NCI-H146 (cell line): ENCODE data around the gene DCUN1D3.
"Not testable (repeated sequence)": the region's sequence is repeated elsewhere in the genome, so short reads cannot be mapped to it uniquely, and the experiment has no call there.

ENCODE experiments used
- DNase-seq: peaks from one replicate; lab custom pipeline; 2025; lab: John Stamatoyannopoulos, UW

Gene DCUN1D3, protein sequence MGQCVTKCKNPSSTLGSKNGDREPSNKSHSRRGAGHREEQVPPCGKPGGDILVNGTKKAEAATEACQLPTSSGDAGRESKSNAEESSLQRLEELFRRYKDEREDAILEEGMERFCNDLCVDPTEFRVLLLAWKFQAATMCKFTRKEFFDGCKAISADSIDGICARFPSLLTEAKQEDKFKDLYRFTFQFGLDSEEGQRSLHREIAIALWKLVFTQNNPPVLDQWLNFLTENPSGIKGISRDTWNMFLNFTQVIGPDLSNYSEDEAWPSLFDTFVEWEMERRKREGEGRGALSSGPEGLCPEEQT

DNA sequence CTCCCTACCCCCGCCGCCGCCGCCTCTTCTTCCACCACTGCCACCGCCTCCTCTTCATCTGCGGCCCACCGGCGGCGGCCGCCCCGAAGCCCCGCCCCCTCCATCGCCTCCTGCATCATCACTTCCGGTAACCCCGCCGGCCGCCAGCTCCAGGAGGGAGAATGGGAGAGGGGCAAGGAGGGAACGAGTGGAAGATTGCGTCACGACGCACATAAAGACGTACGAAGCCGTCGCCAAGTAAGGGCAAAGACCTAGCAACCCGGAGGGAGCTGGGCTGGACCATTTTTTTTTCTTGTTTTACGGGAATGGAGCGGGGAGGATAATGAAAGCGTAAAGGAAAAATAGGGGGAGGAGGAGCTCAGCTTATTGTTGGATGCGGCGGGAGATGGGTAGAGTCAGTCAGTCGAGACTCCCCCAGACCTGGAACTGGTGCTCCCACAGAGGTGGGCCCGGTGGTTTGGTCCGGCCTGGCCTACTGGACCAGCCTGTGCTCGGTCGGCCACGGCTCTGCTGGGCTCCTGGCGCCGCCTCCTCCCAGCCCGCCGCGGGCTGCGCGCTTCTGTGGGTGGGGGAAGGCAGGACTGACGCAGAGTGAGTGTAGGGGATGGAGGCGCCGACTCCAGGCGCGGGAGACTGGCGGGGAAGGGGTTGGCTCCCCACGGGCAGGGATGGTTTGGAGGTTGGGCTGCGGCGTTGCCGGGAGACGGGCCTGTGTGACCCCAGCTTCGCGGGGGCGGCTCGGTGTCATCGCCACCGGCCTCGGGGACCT is at the start of gene DCUN1D3, which contains the start of gene LYRM1:
TSS of gene DCUN1D3 (minus strand) at position 60 of the 769 bp plus-strand sequence. CDS start 37,820 bp downstream, outside the sequence.
TSS of gene LYRM1 (plus strand) at position 473 of the 769 bp plus-strand sequence. CDS start 14,785 bp downstream, outside the sequence.
- DNase-seq, result peak; percentile 99

DNA sequence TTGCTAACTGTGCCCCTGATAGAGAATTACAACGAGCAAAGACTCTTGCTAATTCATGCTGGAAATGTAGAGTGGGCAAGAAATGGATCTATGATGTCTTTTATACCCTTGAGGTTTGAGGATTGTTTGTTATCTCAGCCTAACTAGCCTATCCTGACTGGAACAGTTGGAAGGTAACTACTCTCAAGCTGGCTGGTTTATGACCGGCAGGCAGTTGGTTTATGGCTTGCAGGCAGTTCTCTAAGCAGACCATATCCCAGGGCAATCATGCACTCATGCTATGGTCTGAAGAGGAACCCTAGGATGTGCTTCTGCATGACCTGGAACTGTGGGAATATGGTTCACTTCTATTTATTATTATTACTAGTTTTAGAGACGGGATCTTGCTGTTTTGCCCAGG is 49.5 kb upstream of the DCUN1D3 start:
- DNase-seq, result no peak

DNA sequence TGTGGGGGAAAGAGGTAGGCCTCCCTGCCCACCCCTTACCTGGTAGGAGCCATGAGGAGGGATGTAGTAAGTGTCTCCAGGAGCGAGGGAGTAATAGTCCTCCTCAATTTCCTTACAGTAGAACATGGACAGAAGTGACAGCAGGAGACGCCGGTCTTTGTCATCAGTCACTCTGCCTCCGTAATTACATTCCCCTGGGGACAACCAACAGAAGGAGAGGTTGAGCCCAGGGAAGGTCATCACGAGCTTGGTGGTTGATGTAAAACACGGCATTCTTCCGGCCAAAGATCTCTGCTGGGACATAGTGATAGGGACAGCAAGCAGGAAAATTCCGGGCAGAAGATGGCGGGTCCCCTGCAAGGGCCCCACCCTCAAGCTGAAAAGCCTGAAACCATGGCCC is 48.3 kb upstream of the DCUN1D3 start:
- DNase-seq, result no peak

GRCh38 chr16:20946015-20946629 is 46.0 kb upstream of the DCUN1D3 start:
- DNase-seq, result no peak

DNA sequence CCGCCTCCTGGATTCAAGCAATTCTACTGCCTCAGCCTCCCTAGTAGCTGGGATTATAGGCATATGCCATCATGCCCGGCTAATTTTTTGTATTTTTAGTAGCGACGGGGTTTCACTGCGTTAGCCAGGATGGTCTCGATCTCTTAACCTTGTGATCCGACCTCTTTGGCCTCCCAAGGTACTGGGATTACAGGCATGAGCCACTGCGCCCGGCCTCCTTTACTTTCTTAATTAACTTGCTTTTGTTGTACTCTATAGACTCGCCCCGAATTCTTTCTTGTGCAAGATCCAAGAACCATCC is 45.4 kb upstream of the DCUN1D3 start:
- not testable (repeated sequence) for DNase-seq

DNA sequence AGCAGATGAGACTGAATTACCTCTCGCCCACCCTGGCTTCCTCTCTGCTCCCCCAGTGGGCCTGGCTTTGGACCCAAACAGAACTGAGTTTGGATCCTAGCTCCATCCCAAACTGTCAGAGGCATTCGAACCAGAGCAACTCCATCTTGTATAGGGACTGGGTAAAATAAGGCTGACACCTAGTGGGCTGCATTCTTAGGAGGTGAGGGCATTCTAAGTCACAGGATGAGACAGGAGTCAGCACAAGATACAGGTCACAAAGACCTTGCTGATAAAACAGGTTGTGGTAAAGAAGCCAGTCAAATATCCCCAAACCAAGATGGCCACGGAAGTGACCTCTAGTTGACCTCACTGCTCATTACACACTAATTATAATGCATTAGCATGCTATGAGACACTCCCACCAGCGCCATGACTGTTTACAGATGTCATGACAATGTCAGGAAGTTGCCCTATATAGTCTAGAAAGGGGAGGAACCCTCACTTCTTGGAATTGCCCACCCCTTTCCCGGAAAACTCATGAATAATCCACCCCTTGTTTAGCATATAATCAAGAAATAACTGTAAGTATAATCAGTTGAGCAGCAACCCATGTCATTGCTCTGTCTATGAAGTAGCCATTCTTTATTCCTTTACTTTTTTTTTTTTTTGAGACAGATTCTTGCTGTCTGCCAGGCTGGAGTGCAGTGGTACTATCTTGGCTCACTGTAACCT is 44.9 kb upstream of the DCUN1D3 start:
- DNase-seq, result no peak

DNA sequence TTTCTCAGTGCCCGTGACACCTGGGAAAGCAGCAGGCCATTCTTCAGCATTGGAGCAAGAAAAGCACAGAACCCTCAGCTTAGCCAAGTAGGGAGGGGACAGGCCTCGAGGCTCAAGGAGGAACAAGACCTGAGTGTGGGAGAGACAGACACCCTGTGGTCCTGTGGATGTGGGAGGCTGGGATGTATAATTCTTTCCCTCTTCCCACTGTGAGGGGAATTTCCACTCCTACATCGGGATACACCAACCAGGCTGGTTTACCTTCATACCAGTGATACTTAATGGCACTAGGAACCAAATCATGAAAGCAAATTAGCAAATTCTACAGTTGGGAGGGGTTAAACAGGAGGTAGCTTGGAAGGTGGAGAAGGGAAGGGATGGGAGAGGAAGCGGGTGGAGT is 42.1 kb upstream of the DCUN1D3 start:
- no peak for DNase-seq

DNA sequence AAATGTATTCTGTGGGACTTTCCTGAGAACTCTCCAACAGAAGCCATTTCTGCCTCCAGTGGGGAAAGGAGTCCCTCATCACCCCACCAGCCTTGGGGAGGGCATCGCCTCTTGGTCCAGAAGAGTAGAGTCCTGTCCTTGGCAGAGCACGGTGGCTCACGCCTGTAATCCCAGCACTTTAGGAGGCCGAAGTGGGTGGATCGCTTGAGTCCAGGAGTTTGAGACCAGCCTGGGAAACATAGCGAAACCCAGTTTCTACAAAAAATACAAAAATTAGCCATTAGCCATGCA is 41.4 kb upstream of the DCUN1D3 start:
- no peak for DNase-seq

DNA sequence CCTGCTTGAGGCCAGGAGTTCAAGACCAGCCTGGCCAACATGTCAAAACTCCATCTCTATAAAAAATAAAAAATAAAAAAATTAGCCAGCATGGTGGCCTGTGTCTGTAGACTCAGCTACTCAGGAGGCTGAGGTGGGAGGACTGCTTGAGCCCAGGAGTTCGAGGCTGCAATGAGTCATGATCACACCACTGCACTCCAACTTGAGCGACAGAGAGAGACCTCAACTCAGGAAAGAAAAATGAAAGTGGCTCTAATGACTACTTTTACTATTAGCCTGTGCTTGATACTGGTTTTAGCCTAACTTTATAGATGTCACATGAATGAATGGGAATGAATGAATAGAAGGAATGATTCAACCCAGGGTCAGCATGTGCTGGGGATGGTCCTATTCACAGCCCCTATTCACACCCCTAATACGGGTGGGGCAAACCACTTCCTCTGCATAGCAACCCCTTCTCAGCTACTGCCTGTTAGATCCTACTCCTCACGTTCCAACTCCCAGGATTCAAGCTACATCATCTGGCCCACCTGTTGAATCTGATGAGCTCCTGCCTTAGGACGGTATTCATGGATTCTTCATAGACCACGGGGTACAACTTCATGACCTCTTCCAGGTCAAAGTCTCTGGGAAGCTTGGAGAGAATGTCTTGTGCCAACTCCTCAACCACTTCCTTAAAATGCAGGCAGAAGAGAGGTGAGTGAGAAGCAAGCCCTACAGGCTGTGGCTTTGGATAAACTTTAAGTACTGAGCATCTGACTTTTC is 40.9 kb upstream of the DCUN1D3 start:
- no peak for DNase-seq

GRCh38 chr16:20939611-20940010 is 39.5 kb upstream of the DCUN1D3 start:
- DNase-seq, result no peak

GRCh38 chr16:20938426-20938825 is 38.3 kb upstream of the DCUN1D3 start:
- no peak for DNase-seq

GRCh38 chr16:20937736-20938135 is 37.6 kb upstream of the DCUN1D3 start:
- no peak for DNase-seq

DNA sequence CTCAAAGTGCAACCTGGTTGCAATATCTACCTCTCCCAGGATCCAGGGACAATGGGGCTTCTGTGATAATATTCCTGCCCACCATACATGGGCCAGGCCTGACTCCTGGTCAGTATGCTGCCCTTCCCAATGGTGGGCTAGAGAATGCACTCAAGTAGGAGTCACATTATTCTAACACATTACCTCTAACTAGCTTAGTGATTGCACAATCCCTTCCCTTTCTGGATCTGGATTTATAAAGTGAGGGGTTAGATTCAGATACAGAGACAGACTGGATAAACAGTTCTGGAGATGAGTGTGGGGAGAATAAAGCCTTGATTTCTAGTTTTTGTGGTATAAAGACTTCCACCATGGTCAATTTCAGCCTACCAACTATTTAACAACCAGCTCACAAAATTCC is 33.4 kb upstream of the DCUN1D3 start:
- DNase-seq, result no peak

DNA sequence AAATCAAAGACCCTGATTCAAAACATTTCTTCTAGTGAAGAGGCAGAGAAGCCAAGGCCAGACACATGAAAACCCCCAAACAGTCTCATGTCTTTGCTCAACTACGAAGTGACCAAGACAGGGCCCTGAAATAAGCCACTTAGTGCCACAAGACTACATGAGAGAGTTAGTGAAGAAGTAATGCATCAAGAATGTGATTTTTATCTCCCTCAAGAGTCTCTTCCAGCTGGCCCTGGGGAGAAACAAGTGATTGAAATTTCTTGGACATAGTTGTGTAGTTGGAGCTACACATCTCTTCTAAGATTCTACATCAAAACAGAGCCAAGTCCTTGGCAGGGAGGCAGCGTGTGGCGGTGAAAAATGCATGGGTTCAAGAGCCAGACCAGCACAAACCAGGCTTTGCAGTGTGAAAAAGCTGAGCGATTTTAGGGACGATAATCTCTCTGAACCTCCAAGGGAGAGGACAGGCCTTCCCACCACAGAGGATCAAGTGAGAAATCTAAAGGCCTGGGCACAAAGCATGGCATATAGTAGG is 31.0 kb upstream of the DCUN1D3 start:
- no peak for DNase-seq

DNA sequence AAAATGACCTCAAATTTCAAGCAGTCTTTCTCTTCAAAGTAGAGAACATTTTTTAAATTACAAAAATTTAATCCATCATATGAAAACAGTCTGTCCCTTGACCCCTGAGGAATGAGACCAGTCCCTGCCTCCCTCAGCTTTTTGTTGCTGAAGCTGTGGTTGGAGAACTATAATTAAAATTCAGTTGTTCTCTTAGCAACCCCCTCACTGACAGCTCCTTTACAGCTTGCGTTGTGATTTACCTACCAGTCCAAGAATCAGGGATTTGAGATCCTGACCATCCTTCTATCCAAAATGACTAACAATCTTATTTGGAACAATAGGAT is 30.2 kb upstream of the DCUN1D3 start:
- DNase-seq, result no peak

GRCh38 chr16:20929676-20930364 is 29.7 kb upstream of the DCUN1D3 start:
- DNase-seq, result not testable (repeated sequence)

- DNase-seq, result no peak
These were observed 28.7 kb upstream of the DCUN1D3 start for GRCh38 chr16:20928774-20929411.

DNA sequence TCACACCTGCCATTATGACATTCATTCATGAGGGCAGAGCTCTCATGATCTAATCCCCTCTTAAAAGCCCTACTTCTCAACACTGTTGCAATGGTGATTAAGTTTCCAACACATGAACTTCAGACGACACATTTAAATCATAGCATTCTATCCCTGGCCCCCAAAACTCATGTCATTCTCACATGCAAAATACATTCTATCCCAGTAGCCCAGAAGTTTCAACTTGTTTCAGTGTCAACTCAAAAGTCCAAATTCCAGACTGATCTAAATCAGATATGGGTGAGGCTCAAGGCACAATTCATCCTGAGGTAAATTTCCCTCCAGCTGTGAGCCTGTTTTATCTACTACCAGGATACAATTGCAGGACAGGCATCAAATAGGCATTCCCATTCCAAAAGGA is 25.6 kb upstream of the DCUN1D3 start:
- DNase-seq, result no peak

GRCh38 chr16:20923876-20924275 is 23.7 kb upstream of the DCUN1D3 start:
- no peak for DNase-seq

- no peak for DNase-seq
These were observed 20.6 kb upstream of the DCUN1D3 start for GRCh38 chr16:20920799-20921198.

DNA sequence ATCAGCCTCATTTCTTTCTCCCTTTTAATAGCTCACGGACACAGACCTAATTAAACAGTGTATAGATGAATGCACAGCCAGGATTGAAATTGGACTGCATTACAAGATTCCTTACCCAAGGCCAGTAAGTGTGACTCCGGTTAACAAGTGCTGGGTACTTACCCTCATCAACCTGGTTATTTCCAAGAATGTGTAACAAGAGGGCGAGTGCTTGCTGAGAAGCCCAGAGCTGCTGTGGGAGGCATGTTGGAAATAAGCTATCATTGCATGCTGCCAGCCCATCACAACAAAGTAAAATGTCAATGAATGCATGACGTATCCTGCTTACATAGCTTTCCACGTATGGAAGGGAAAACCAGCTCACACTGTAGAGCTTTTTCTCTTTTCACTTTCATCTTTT is 19.9 kb upstream of the DCUN1D3 start:
- DNase-seq, result no peak
